AG04450 (cell line): ENCODE measurements around the gene NPIPB8. TPM values are rescaled to one million over a fixed set of nuclear protein-coding genes. Genes with fewer than 3 reads are reported as not detected.
"Not testable (repeated sequence)": the region's sequence is repeated elsewhere in the genome, so short reads cannot be mapped to it uniquely, and the experiment has no call there.

Experiments used
- CTCF ChIA-PET: fragments of 300-600, 350-600 bp; formaldehyde crosslinking; extraction: SDS; loops from one replicate; lab custom pipeline; 2022; ENCODE audit warnings: antibody characterized with exemption, inconsistent platforms; lab: Charles Lee
- POLR2A ChIA-PET: fragments of 350-600 bp; formaldehyde crosslinking; extraction: SDS; loops from one replicate; lab custom pipeline; 2021; ENCODE audit warnings: antibody characterized with exemption, inconsistent platforms; lab: Yijun Ruan, JAX
- DNase-seq: peaks from one replicate; pipeline ENCODE4 v3.0.0-alpha.2; 2011; ENCODE audit warnings: low read depth, low spot score
- H3K27ac ChIP-seq: one replicate; pipeline ENCODE4 v1.5.1; 2012; ENCODE audit warnings: low read depth, low read length, control low read depth
- H3K27me3 ChIP-seq: one replicate; pipeline ENCODE4 v1.6.0; 2012; ENCODE audit warnings: low read length; ENCODE audit not compliant: control insufficient read depth, insufficient read depth
- H3K4me3 ChIP-seq: 2 replicates; pipeline ENCODE4 v1.5.1; 2011; ENCODE audit warnings: mild to moderate bottlenecking, low read depth, low read length, control low read depth
- H3K9me3 ChIP-seq: 2 replicates; pipeline ENCODE4 v1.5.1; 2012; ENCODE audit warnings: low read length; ENCODE audit not compliant: control insufficient read depth, insufficient read depth
- polyA plus RNA-seq: library from polyadenylated mRNA; depleted of rRNA; stranded (reverse); fragments of >200 nt; gene quantifications from 2 replicates; pipeline ENCODE4 v1.2.3, GENCODE V29; 2011
- TF ChIP-seq, protein P1 (sequence below): IDR thresholded peaks from 2 replicates; pipeline ENCODE4 v1.5.1; 2011; ENCODE audit warnings: low read depth, low read length, control low read depth, inconsistent platforms

The NPIPB8 gene
- polyA plus RNA-seq, 1 experiment = 0.69 TPM

DNA sequence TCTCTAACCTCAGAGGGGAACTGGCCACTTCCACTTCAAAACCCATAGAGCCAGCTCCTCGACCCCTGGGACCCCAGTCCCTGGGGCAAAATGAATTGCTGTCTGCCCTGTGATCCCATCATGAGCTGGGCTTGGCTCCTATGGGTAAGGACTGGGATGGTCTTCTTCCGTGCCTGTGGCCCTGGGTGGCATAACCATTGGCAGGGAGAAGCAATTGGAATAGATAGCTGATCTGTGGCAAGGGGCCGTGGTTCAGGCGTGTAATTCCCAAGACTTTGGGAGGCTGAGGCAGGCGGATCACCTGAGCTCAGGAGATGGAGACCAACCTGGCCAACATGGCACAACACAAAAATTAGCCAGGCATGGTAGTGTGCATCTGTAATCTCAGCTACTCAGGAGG, 45.4 kb upstream of the NPIPB8 start:
- Histone ChIP-seq H3K4me3 (no peak overlapping the region), H3K9me3 (no peaks in the 10 kb centered on the region), H3K27me3 (no peaks in the 10 kb centered on the region), H3K27ac (no peak overlapping the region)
- CTCF ChIA-PET = no interaction called here
- TF ChIP-seq, protein P1, sequence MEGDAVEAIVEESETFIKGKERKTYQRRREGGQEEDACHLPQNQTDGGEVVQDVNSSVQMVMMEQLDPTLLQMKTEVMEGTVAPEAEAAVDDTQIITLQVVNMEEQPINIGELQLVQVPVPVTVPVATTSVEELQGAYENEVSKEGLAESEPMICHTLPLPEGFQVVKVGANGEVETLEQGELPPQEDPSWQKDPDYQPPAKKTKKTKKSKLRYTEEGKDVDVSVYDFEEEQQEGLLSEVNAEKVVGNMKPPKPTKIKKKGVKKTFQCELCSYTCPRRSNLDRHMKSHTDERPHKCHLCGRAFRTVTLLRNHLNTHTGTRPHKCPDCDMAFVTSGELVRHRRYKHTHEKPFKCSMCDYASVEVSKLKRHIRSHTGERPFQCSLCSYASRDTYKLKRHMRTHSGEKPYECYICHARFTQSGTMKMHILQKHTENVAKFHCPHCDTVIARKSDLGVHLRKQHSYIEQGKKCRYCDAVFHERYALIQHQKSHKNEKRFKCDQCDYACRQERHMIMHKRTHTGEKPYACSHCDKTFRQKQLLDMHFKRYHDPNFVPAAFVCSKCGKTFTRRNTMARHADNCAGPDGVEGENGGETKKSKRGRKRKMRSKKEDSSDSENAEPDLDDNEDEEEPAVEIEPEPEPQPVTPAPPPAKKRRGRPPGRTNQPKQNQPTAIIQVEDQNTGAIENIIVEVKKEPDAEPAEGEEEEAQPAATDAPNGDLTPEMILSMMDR = no peak
- DNase-seq = no peak
- POLR2A ChIA-PET = no interaction called here

DNA sequence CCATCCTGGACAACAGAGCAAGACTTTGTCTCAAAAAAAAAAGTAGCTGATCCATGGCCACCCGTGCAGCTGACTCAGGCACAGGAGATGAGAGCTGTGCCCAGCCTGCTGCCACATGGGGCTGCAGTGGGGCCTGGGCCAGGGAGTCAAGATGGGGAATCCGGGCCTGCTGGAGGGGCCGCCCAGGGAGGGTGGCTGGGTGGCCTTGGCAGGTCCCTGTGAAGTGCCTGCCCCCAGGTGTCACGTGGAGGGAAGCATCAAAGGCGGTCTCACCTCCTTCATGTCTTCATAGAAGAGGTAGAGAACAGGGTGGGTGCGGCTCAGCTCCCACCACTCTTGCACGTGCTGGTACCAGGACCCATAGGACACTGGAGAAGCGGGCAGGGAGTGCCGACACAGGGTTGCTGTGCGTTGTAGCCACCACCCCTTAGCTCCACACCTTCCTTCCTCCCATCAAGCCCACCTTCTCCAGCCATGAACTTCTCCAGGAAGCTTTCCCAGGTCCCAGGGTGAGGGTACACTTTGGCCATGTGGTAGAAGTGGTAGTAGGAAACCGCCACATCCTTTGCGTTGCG, 44.8 kb upstream of the NPIPB8 start:
- no peaks in the 10 kb centered on the region for H3K27me3 ChIP-seq
- TF ChIP-seq, protein P1 = no peak
- ChIA-PET CTCF (no interaction called here), POLR2A (no interaction called here)
- DNase-seq = no peak
- no peak overlapping the region for H3K4me3 ChIP-seq
- no peaks in the 10 kb centered on the region for H3K9me3 ChIP-seq
- H3K27ac ChIP-seq = no peak overlapping the region

DNA sequence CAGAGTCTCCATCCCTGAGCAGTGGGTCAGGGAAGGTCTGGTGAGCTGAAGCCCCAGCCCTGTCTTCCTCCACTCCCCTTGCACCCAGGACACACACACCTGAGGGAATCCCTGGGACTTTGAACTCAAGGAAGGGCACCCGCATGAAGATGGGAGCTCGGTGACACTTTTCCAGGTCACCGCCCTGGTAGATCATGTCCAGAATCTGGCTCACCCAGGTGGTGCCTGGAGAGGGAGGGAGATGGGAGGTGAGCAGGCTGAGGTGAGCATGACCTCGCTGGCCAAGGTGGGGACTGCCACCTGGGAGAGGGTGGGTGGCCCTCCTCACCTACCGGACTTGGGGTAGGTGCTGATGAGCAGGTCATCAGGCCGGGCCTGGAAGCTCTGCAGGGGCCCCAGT, 42.4 kb upstream of the NPIPB8 start:
- H3K27me3 ChIP-seq, H3K27ac ChIP-seq, DNase-seq, CTCF ChIA-PET, H3K9me3 ChIP-seq, POLR2A ChIA-PET, H3K4me3 ChIP-seq: not testable (repeated sequence)

DNA sequence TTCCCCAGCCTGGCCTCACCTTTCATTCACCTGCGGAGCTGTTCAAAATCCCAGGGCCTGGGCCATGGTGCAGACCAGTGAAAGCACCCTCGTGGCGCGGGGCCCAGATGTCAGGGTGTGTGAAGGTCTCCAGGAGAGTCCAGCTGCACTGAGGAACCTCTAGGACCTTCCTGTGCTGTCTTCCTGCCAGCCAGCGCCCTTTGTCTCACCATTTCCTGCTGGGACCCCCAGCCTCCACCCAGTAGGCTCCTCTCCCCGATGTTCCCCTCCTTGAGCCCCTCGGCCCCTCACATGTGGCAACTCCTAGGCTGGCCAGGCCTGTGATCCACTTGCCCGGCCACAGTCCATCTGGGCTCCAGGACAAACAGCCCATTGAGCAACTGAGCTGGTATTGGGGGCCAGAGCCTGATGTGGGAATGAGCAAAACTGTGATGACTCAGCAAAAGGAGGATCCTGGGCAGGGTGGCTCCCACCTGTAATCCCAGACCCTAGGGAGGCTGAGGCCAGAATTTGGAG, 41.7 kb upstream of the NPIPB8 start:
- TF ChIP-seq, protein P1 = no peak
- no peak overlapping the region for H3K4me3 ChIP-seq
- ChIA-PET CTCF (interaction anchor here (0.6 kb wide), 1 partner anchor 14 kb away, joined by 4 read pairs; no protein-coding TSS in a partner anchor), POLR2A (no interaction called here)
- H3K9me3 ChIP-seq = no peaks in the 10 kb centered on the region
- H3K27me3 ChIP-seq = peaks cover 2% of the 10 kb centered on the region
- no peak for DNase-seq
- H3K27ac ChIP-seq = no peak overlapping the region

DNA sequence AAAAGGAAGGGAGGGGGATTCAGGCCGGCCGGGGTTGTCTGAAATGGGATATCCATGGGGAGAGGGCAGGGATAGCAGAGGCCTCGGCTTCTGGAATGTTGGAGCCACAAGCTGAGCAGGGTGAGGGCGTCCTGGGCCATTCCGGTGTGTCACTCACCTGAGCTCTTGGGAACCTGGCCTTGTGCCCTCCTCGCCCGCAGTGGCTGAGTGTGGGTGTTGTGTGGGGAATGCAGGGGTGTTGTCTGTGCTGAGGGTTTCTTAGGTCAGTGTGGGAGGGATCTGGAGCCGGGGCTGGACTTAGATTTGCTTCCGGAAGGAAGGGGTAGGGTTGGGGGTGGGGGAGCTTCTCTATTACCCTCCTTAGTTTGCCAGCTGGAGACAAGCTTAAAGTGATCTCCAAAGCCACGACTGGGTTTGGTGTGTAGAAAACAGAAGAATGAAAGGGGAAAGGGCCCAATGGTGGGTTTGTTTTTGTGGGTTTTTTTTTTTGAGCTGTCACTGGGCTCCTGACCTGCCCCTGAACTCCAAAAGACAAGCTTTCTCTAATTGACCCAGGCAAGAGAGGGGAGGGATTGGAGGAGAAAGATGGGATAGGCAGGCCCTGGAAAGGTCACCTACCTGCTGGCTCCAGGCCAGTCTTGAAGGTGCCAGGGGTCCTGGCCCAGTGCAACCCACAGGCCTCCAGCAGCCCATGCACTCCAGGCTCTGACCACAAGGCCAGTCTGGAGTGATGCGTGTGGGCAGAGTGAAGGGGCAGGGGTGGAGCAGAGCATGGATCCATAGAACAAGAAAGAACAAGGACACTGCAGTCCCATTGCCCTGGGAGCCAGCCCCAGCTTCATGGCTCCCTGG, 40.8 kb upstream of the NPIPB8 start, which contains the start of gene SULT1A2:
TSS of gene SULT1A2 (minus strand) at position 211 of the 852 bp plus-strand sequence. CDS start 1,120 bp downstream, outside the sequence.
- no peak for DNase-seq
- ChIA-PET POLR2A (no interaction called here), CTCF (interaction anchor here (0.6 kb wide), 1 partner anchor 13 kb away, joined by 4 read pairs; no protein-coding TSS in a partner anchor)
- Histone ChIP-seq H3K9me3 (no peaks in the 10 kb centered on the region), H3K4me3 (no peak within 1 kb of the TSS), H3K27ac (no peak within 1 kb of the TSS), H3K27me3 (peaks cover 2% of the 10 kb centered on the region)
- TF ChIP-seq, protein P1 = no peak
